HuH-7 (cell line): ENCODE measurements around the gene SLC44A1.

Source experiments
- DNase-seq: peaks from one replicate; pipeline ENCODE4 v3.0.0; 2011; ENCODE audit warnings: low spot score

SLC44A1 gene

DNA sequence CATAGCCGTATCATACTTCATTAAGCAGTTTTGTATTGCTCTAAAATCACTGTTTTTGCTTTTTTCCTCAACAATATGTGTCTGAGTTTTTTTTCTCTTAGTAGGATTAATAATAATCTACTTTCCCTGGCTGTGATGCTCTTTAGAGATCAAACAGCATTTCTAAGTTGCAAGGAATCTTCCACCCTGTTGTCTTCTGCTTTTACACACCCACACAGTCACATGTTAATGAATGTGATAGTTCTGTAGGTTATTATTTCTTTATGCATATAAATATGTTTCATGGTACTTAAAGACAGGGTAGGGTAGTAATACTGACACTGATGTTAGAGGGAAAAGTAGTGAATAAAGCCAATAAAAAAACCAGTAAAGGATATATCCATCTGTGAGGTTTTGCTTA, 29.3 kb downstream of the SLC44A1 start:
- DNase-seq: no peak

DNA sequence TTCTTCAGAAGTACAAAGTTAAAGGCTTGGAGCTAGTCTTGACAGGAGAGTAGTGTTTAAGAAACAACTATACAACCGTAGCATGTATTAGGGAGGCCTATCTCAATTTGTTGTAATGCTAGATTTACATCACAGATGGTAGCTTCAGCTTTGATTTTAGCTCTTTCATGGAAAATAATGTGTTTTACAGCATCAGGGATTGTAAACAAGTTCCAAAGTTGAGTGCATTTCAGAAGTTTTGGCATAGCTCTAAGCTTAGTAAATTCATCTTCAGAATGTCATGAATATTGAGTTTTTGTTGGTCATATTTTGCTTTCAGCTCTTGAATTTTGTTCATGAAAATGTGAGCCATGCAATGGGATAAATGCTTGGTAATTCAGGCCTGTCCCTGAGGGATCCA, 30.7 kb downstream of the SLC44A1 start:
- DNase-seq: no peak

DNA sequence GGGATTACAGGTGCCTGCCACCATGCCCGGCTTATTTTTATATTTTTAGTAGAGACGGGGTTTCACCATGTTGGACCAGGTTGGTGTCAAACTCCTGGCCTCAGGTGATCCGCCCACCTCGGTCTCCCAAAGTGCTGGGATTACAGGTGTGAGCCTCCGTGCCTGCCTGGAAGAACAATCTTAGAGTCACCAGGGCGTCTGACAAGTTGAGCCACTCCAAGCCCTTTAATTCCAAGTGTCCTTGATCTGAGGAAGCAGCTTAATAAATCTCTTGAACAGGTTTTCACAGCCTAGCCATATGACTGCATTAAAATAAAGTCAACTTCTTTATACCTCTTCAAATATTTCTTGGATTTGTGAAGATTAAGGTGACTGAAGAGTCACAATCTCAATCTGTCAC, 31.5 kb downstream of the SLC44A1 start:
- DNase-seq: no peak

DNA sequence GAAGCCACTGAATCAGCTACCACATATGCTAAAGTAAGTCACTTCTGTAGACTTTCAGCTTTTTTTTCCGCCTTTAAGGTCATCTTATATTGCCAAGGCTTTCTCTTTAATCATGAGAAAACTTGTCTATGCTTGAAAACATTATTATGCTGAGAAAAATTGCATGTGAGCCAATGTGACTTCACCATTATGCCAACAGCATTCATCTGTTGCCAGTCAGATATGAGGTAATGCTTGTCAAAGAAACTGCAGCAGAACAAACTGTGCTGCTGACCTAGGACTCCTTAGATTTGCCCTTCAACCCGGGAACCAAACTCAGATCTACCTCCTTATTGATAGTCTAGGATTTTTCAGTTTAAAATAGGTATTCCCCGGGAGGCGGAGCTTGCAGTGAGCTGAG, 34.3 kb downstream of the SLC44A1 start:
- no peak for DNase-seq

DNA sequence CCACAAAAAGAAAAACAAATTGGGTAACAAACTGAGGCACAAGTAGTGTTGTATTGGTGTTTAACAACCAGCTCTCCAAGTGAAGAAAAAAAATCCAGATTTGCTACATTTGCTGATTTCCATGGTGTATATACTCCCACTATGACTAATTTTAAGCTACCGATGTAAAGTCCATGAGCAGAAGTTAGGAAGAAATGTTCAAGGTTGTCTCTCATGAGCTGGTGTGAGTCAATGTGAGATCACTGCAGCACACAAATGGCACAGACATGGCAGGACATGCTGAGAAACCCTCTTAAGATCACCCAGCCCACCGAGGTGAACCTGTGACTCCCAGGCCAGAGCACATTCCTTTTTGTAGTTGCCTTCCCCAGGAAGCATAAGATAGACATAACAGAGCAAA, 36.2 kb downstream of the SLC44A1 start:
- no peak for DNase-seq

DNA sequence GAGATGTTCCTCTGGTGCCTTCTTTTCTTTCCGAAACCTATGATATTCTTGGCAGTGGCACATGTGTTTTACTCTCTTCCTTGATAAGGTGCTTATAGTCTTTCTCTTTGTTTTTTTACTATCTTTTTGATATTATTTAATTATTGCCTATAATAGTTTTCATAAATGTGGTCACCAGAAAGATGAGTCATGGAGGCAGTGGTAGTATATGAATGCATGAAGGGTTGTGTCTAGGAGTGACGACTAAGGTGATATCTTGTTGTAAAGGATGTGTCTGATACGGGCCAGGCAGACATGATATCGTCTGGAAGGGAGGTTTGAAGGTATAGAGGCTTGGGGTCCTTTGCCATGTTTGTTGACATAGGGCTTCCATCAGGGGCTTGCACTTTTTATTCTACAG, 36.8 kb downstream of the SLC44A1 start:
- DNase-seq: no peak

DNA sequence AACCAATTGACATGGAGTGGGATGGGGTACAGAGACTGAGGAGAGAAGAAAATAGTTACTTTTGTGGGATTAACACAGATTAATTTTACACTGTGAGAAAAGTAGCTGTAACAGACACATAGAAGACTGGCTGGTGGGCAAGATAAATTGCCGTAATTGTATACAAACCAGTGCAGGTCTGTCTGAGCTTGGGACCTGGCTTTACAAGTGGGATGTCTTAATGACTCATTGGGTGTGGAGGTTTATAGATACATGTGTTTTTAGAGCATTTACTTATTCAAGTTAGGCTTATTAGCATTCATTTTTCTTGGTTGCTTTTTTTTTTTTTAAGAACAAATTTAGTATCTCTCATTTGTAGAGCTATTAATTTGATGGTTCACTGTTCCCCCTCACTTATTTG, 37.5 kb downstream of the SLC44A1 start:
- DNase-seq: no peak

DNA sequence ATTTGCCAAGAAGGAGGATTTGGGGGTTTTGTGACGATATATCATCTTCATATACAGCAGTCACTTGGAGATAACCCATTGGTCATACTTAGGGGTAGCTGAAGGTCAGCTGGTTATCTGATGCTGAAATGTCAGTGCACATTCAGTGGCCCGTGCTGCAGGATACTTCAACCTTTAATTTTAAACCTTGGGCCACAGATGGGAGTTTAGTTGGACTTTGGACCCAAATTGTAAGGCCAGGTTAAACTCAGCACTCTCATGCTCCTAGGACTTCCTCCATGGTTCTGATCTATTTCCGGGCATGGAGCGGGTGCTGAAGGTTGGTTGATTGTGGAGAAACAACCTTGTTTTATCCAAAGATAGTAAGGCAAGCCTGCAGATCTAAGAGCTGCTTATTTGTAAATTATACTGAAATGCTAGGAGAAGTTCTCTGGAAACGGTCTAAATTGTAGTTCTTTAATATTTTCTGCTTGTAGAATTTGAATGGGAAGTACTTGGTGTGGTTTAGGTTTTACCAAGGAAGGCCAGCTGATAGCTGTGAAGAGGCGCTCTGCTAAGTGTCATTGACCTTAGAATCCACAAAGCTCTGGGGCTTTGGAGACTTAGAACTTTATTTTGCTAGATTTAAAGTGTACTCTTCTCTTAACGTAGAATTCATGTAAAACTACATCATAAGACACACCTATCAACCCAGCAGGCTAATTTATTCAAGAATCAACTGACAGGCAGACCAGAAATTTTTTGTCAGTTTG, 38.6 kb downstream of the SLC44A1 start:
- peak; percentile 20 for DNase-seq

DNA sequence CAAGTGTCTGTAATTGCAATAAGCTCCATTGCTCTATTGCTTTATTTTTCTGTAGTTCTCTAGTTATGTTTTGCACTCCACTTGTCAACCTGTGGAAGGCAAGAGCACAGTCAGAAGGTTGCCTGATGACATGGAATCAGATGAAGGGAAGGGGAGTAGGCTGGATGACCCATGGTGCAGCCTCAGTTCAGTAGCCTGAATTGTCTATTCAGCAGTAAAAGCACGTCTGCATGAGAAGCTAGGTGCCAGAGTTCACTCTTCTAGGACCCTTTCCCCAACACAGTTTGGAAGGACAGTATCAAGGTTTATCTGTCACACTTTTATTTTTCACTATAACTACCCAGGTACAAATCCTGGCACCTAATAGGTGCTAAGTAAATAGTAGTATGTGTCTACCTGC, 39.3 kb downstream of the SLC44A1 start:
- DNase-seq: no peak

DNA sequence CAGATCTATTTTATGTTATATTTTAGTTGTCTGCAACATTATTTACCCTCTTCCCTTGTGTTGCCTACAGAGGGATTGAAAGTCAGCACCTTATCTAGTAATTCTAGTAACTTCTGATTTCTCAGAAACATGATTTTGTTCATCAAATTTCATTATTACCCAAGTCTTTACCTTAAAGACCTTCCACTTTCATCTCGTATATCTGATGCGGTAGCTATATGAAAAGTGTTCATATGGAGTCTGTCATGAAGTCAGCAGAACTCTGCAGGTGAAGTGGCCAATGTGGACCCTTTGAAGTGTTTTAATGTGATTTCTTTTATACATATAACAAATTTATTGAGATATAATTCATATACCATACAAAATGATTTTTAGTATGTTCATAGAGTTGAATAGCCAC, 40.0 kb downstream of the SLC44A1 start:
- DNase-seq: no peak

DNA sequence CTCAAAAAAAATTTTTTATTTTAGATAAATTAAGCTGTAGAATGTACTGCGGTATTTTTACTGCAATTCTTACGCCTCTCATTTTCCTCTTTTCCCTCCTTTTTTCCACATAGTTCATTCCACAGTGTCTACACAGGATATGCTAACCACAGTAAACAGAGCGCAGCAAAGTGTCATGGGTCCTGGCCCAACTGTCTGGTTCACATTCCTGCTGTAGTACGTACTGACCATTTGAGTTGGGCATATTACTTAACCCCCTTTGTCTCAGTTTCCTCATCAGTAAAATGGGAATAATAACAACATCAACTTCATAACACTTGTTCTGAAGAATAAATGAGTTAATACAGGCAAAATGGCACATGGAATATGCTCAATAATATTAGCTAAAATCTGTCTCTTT, 41.6 kb downstream of the SLC44A1 start:
- no peak for DNase-seq

DNA sequence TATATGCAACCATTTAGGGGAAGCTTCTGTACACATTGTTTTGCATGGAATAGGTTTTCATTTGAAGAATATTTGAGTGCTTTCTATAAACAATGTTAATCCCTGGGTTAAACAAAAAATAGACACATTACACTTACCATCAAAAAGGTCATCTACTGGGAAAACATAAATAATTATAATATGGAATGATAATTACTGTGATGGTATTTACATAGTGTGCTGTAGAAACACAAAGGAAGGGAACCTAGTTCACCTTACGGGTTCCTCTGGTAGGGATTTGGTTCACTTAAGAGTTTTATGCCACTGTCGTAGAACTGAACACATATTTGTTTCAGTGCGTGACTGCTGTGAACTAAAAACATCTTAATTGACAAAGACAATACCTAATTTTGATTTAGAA, 44.9 kb downstream of the SLC44A1 start:
- DNase-seq: no peak

DNA sequence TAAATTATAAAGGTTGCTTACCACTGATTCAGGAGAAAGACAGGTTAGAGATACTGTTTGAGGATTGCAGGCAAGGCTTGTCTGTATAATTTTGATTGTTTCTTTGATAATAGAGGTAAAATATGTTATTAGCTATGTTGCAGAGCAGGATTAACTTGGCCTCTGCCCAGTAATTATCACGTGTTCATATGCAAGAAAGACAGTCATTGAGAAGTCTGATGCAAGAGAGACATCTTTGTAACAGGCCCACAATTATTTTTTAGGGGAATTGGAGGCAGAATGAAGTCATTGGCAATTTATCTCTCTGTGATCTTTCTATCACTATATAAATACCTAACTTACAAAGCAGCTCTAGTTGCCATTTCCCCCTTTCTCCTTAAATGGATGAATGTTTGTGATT, 46.0 kb downstream of the SLC44A1 start:
- DNase-seq: no peak

DNA sequence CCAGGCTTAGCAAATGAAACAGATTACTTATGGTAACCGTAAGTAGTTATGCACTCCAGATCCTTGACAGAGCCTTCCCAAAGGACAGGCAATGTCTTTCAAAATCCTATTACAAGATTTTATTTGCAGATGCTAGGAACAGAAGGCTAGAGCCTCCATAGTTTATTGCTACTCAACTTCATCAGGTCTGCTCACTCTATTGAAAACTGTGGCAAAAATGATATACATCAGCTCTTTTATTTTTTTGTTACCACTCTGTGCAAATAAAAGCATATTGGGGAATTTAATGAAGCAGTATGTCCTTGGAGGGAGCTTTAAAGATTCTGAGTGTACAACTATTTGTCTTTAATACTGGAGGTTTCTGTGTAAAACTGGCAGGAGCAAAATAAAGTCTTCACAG, 46.5 kb downstream of the SLC44A1 start:
- DNase-seq: no peak

DNA sequence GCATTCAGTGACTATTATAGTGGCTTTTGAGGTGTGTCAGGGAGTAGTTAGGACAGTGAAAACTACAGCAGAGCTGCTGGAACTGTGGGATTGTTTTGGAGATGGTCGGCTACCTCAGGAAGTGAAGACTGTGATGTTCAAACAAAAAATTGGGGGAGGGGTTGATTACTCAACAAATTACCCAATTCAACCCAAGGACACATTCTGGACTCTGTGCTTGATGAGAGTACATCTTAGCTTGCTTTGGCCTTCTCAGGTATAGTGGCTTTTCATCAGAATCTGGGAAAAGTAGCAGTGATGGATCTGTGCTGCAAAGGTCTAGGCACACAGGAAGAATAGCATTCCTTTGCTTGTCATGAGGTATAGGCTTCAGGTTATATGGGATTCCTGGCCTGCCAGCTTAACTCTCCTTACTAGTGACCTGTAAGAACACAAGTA, 47.0 kb downstream of the SLC44A1 start:
- DNase-seq: no peak

DNA sequence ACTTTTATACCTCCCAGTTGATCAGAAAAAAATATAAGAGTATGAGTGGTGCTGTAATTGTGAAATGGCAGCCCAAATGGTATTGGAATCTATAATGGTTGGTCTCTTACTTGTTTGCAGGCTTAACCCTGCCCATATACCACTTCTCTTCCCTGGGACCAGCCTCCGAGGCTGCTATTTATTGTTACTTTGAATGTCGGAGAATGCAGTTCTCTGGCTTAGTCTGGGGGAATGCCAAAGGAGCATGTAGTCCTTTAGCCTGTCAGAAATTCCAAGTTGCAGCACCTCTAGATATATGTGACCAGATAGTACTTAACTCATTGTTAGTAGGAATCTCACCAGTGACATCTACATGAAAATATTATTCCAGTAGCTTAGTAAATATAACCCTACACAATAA, 47.5 kb downstream of the SLC44A1 start:
- no peak for DNase-seq

DNA sequence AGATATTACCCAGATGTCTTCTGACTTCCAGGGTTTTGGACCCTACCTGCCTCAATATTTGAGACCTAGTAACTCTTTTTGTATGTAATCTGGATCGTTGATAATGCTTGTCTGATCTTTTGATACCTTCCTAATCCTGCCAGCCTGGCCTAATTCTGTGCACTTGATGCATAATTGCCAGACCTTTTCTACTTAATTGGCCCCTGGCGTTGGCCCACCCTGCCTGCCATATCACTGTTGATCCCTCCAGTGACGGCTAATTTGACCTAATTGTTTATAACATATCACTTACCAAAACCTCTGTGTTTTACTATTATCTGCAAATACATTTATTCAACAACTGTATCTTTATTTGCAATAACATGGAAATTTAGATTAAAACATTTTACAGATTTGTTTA, 49.0 kb downstream of the SLC44A1 start:
- no peak for DNase-seq

DNA sequence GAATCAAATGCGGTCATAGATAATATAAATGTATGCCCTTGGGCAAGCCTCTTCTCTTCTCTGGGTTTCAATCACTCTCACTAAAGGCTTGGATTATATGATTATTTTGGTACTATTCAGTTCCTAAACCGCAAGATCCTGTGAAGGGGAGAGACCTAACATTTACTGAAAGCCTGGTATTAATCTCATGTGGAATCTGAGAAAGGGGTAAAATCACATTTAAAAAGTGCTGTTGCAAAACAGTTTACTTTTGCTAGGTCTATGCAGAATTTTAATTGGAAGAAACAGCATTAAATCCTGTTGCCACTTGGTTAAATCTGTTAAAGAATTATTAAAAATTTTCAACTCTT, 50.7 kb downstream of the SLC44A1 start:
- no peak for DNase-seq

DNA sequence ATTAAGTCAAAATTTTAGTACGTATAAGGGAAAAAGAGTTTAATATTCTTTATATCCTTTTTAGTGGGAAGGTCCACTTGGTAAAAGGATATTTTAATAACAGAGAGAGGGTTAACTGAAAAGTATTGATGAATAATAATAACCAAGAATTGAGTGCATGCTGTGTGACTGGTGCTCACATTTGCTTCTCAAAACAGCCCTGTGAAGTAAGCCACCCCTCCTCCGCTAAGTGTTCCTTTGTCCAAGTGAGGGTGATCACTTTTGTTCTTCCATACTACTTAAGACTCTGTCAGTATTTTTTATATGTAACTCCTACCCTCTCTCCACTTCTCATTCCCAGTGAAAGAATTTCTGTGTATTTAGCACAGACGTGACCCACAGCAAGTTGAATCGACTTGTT, 51.5 kb downstream of the SLC44A1 start:
- no peak for DNase-seq

DNA sequence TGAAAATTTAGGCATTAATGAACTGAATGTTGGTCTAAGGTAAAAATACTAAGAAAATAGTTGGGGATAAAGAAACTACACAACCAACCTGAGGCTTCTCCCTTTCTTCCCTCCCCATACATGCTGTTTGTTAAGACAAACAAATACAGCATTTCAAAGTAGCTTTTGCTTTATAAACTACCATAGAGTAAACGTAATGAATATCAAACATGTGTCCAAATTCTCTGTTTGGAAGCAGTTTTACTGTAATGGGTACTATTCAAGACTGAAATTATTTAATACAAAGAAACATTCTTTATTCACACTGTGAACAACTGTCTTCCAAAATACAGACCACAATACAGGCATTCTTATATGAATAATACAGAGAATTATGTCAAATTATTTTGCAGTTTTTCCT, 52.0 kb downstream of the SLC44A1 start:
- DNase-seq: no peak

DNA sequence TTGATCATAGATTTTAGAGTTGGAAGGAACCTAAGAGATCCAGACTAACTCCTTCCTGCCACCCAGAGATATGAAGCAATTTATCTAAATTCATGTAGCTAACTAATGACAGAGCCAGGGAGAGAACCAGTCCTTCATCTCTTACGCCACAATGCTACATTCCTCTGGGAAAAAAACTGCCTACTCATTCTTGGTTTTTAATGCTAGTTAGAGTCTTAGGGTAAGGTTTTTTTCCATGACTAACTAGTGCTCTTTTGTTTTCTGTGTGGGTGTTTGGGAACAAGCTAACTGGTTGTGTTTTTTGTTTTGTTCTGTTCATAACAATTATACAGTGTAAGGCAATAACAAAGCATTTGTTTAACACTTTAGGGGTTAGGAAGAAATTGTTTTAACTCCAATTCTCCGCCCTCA, 52.4 kb downstream of the SLC44A1 start:
- peak; percentile 28 for DNase-seq

DNA sequence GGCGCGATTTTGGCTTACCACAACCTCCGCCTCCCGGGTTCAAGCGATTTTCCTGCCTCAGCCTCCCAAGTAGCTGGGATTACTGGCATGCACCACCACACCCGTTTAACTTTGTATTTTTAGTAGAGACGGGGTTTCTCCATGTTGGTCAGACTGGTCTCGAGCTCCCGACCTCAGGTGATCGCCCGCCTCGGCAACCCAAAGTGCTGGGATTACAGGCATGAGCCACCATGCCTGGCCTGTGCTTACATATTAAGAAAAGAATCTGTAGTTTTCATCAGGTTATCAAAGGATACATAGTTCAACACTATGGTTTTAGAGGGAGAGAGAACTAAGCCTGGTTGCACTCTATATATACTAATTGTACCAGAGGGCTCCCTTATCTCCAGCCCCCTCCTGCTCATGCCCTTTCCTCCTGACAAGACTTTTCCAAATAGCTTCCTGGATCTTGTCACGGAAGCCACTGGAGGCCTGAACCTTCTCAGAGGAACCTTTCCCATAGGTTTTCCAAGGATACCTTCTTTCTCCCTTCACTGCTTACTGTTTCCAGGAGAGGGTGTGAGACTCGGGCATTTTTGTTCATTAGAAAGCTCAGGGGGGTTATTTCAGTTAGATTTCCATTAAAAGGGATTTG, 53.1 kb downstream of the SLC44A1 start:
- DNase-seq: no peak

DNA sequence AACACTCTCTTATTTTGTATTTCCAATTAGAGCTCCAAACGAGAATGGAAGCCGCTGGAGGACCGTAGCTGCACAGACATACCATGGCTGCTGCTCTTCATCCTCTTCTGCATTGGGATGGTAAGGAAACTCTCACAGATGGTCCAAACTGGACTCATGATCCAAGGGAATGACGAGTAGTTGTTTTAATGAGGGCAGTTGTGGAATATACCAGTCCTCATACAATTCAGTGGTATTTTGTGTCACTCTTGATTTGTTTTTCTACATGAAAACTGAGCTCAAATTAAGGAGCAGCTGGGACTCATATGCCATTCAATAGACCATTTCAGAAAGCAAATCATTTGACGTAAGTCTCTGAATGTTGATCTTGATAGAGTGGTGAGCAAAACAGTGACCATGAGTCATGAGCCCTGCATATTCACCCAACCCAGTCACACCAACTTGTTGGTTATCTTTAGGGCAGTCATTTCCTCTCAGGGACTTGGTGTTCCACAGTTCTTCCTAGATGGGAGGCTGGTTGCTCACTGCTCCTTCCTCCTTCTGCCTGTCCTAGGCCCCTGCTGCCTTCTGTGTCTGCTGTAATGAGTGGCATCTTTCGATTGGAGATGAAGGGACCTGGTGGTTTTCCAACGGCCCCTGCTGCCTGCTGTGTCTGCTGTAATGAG, 54.9 kb downstream of the SLC44A1 start:
- DNase-seq: no peak

DNA sequence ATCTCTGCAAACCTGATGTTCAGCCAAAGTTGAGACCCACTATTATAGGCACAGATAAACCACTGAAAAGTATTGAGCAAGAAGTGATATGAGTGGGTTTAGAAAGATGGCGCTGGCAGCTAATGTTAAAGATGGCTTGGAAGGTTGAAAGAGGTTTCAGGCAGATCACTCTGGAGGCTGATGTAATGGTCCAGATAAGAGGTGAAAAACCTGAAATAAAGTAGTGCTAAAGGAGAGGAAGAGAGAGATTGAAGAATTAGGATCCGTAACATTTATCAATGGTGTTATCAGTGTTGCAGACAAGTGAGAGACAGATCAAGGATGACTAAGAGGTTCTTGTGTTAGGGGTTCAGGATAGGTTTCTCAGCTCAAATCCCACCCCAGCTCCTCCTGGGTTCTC, 58.3 kb downstream of the SLC44A1 start:
- no peak for DNase-seq
